ENCODE data around the gene SLC25A12. TPM values are rescaled to one million over a fixed set of nuclear protein-coding genes. Genes with fewer than 3 reads are reported as not detected.

The SLC25A12 gene, protein sequence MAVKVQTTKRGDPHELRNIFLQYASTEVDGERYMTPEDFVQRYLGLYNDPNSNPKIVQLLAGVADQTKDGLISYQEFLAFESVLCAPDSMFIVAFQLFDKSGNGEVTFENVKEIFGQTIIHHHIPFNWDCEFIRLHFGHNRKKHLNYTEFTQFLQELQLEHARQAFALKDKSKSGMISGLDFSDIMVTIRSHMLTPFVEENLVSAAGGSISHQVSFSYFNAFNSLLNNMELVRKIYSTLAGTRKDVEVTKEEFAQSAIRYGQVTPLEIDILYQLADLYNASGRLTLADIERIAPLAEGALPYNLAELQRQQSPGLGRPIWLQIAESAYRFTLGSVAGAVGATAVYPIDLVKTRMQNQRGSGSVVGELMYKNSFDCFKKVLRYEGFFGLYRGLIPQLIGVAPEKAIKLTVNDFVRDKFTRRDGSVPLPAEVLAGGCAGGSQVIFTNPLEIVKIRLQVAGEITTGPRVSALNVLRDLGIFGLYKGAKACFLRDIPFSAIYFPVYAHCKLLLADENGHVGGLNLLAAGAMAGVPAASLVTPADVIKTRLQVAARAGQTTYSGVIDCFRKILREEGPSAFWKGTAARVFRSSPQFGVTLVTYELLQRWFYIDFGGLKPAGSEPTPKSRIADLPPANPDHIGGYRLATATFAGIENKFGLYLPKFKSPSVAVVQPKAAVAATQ
- 34.6 and 35.0 TPM in 2 replicates for total RNA-seq

DNA sequence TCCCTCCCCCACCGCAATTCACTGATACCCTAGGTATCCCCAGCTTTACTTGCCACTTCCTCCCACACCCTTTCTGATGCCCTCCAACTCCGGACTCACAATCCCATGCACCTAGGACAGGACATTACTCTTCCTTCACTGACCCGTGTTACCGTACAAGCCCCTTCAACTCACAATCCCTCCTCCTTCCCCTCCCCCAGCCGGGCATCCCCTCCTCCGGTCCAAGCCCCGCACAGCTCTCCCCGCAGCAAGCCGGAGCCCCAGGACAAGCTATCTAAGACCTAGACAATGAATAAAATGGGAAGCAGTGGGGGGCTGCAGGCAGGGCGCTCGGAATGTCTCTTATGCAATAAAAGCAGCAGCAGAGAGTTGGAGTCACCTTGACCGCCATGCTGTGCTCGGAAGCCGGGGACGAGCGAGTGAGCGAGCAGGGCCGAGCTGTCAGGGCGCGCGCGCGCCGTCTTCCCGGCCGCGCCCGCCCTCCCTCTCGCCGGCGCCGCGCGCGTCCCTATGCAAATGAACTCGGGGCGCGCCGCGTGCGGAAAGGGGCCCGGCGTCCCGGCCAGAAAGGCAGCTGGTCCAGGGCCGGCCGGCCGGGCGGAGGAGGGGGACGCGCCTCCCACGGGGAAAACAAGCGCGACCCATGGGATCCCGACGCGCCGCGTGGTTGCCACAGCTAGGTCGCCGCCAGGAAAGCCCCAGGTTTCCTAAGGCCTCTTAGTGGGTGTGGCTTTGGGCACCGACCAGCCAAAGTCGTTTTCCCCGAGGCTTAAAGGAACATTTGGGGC is at the start of gene SLC25A12:
Gene SLC25A12 (minus strand): TSS at position 421 of the 788 bp plus-strand sequence. CDS start 30 bp downstream, at position 391.
- peaks cover under 1% of the 10 kb centered on the region for H3K9me3 Mint-ChIP-seq
- peaks cover 27% of the 10 kb centered on the region for H3K36me3 Mint-ChIP-seq (ENCODE audit: low read depth)
- peaks cover 57% of the 10 kb centered on the region for H3K4me1 Mint-ChIP-seq (ENCODE audit: low read depth)
- H3K4me3 Mint-ChIP-seq = peak within 1 kb of the TSS; percentile 98
- peaks cover 7% of the 10 kb centered on the region for H3K27me3 Mint-ChIP-seq (ENCODE audit: insufficient read depth)
- intact Hi-C loops (cut with micrococcal nuclease) = loop anchor here (1.0 to 10.0 kb wide), 8 partner anchors 16 to 661 kb away; partner anchors contain the start of genes DYNC1I2, HAT1, METAP1D and PDK1
- H3K27ac Mint-ChIP-seq = peak within 1 kb of the TSS; percentile 90
- peak; percentile 71 for DNase-seq (ENCODE audit: low spot score)

DNA sequence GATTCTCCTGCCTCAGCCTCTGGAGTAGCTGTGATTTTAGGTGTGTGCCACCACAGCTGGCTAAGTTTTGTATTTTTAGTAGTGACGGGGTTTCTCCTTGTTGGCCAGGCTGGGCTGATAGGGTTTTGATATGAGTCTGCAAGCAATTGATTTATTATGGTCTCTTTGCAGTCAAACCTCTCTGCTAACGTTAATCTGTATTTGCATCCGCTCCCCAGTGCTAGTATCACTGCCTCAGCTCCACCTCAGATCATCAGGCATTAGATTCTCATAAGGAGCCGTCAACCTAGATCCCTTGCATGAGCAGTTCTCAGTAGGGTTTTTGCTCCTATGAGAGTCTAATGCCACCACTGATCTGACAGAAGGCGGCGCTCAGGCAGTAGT is 47.3 kb upstream of the SLC25A12 start:
- intact Hi-C loops (cut with micrococcal nuclease) = no loop called here
- Mint-ChIP-seq H3K27me3 (ENCODE audit: insufficient read depth) (no peaks in the 10 kb centered on the region), H3K4me3 (no peak overlapping the region), H3K36me3 (ENCODE audit: low read depth) (peaks cover 12% of the 10 kb centered on the region), H3K9me3 (no peaks in the 10 kb centered on the region), H3K4me1 (ENCODE audit: low read depth) (peaks cover 6% of the 10 kb centered on the region), H3K27ac (no peak overlapping the region)
- no peak for DNase-seq (ENCODE audit: low spot score)

DNA sequence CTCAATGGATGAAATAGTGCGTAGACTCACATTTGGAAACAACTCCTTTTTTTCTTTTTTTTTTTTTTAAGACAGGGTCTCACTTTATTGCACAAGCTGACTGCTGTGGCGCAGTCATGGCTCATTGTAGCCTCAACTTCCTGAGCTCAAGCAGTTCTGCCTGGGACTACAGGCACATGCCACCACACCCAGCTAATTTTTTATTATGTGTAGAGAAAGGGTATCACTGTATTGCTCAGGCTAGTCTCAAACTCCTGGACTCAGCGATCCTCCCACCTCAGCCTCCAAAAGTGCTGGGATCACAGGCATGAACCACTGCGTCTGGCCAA is 45.7 kb upstream of the SLC25A12 start:
- H3K36me3 Mint-ChIP-seq (ENCODE audit: low read depth) = peaks cover 13% of the 10 kb centered on the region
- no peak overlapping the region for H3K4me3 Mint-ChIP-seq
- intact Hi-C loops (cut with micrococcal nuclease) = no loop called here
- no peak overlapping the region for H3K27ac Mint-ChIP-seq
- H3K27me3 Mint-ChIP-seq (ENCODE audit: insufficient read depth) = no peaks in the 10 kb centered on the region
- H3K9me3 Mint-ChIP-seq = no peaks in the 10 kb centered on the region
- no peak for DNase-seq (ENCODE audit: low spot score)
- peaks cover 13% of the 10 kb centered on the region for H3K4me1 Mint-ChIP-seq (ENCODE audit: low read depth)

DNA sequence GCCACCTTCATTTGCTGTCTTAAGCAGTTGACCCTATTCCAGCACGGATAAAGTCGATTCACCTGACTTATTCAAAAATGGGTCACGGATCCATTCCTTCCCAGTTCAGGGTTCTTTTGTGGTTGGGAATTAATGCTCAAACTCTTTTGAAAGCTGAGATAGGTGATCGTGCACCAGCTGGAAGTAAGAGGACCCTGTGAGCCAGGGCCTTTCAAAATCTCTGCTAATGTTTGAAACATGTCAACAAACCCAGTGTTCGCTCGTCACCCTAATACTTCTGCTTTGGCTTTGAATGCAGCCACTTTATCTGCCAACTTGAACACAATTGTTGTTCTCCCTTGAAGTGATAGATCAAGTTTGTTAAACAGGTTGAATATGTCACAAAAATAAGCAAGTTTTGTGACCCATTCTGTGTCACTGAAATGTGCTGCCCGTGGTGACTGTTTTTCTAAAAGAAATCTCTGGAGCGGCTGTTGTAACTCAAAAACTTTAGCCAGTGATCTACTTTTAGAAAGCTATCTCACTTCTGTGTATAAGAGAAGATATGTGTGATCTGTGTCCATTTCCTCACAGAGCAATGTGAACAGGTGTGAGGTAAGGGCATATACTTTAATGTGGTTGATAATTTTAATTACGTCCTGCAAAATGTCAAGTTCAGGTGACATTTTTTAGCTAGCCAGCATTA is 45.2 kb upstream of the SLC25A12 start:
- intact Hi-C loops (cut with micrococcal nuclease) = no loop called here
- peaks cover 11% of the 10 kb centered on the region for H3K36me3 Mint-ChIP-seq (ENCODE audit: low read depth)
- DNase-seq (ENCODE audit: low spot score) = no peak
- peaks cover 16% of the 10 kb centered on the region for H3K4me1 Mint-ChIP-seq (ENCODE audit: low read depth)
- no peak overlapping the region for H3K27ac Mint-ChIP-seq
- no peak overlapping the region for H3K4me3 Mint-ChIP-seq
- no peaks in the 10 kb centered on the region for H3K9me3 Mint-ChIP-seq
- H3K27me3 Mint-ChIP-seq (ENCODE audit: insufficient read depth) = no peaks in the 10 kb centered on the region

DNA sequence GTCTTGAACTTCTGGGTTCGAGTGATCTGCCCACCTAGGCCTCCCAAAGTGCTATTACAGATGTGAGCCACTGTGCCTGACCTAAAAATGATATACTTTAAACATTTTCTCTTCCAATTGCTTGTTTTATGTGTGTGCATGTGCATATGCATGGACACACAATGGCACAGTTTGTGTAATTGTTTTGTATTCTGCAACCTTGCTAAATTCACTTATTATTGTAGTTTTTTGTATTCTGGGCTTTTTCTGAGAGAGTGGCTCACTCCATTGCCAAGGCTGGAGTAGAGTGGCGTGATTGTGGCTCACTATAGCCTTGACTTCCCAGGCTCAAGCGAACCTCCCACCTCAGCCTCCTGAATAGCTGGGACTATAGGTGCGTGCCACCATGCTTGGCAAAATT is 36.3 kb upstream of the SLC25A12 start:
- H3K4me1 Mint-ChIP-seq (ENCODE audit: low read depth) = peaks cover 24% of the 10 kb centered on the region
- intact Hi-C loops (cut with micrococcal nuclease) = no loop called here

DNA sequence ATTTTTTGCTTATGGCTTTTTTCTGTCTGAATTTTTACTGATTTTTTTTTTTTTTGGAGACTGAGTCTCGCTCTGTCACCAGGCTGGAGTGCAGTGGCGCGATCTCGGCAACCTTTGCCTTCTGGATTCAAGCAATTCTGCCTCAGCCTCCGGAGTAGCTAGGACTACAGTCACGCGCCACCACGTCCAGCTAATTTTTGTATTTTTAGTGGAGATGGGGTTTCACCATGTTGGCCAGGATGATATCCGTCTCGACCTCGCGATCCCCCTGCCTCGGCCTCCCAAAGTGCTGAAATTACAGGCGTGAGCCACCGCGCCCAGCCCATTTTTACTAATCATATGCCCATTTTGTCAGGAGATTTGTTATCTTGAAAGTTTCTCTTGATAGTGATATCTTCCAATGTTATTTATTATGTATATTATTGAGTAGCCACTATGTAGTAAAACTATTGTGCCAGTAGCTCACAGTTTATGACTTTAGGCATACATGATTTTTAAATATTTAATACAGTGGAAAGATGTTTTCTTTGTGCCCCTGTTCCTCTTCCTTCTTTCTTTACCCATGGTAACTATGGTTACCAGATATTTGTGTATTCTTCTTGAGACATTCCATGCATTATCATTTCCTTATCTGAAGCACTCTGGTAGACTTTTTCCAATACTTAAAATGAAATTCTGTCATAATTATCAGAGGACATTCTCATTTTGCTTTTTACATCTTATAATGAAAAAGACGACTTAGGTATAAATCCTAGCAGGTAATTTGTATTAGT is 30.3 kb upstream of the SLC25A12 start:
- Mint-ChIP-seq H3K27me3 (ENCODE audit: insufficient read depth) (peaks cover 2% of the 10 kb centered on the region), H3K27ac (no peak overlapping the region), H3K9me3 (no peaks in the 10 kb centered on the region), H3K4me1 (ENCODE audit: low read depth) (peaks cover 44% of the 10 kb centered on the region), H3K36me3 (ENCODE audit: low read depth) (peaks cover 20% of the 10 kb centered on the region), H3K4me3 (peak overlapping the region; percentile 98)
- no peak for DNase-seq (ENCODE audit: low spot score)
- intact Hi-C loops (cut with micrococcal nuclease) = loop anchor here (5.0 to 10.0 kb wide), 2 partner anchors 217 to 1560 kb away; no protein-coding TSS in a partner anchor

More for the DNA sequence above, 36.3 kb upstream of the SLC25A12 start:
- no peak overlapping the region for H3K4me3 Mint-ChIP-seq
- H3K9me3 Mint-ChIP-seq = no peaks in the 10 kb centered on the region
- peaks cover 51% of the 10 kb centered on the region for H3K36me3 Mint-ChIP-seq (ENCODE audit: low read depth)
- H3K27ac Mint-ChIP-seq = no peak overlapping the region
- DNase-seq (ENCODE audit: low spot score) = no peak
- H3K27me3 Mint-ChIP-seq (ENCODE audit: insufficient read depth) = no peaks in the 10 kb centered on the region

DNA sequence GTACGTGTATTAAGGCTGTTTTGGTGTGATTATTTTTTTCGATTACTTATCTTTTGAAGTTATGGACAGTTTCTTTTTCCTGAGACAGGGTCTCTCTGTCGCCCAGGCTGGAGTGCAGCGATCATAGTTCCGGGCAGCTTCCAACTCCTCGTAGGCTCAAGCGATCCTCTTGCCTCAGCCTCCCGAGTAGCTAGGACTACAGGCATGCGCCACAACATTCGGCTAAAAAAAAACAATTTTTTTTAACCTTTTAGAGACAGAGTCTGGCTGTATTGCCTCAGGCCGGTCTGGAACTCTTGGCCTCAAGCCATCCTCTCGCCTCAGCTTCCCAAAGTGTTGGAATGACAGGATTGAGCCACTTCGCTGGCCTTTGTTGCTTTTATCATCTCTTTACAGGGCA is 29.2 kb upstream of the SLC25A12 start:
- Mint-ChIP-seq H3K4me1 (ENCODE audit: low read depth) (peaks cover 37% of the 10 kb centered on the region), H3K9me3 (no peaks in the 10 kb centered on the region), H3K4me3 (peak overlapping the region; percentile 98), H3K27ac (peak overlapping the region; percentile 98), H3K36me3 (ENCODE audit: low read depth) (peaks cover 15% of the 10 kb centered on the region), H3K27me3 (ENCODE audit: insufficient read depth) (peaks cover 2% of the 10 kb centered on the region)
- no peak for DNase-seq (ENCODE audit: low spot score)
- intact Hi-C loops (cut with micrococcal nuclease) = loop anchor here (2.0 to 10.0 kb wide), 3 partner anchors 216 to 1558 kb away; no protein-coding TSS in a partner anchor

DNA sequence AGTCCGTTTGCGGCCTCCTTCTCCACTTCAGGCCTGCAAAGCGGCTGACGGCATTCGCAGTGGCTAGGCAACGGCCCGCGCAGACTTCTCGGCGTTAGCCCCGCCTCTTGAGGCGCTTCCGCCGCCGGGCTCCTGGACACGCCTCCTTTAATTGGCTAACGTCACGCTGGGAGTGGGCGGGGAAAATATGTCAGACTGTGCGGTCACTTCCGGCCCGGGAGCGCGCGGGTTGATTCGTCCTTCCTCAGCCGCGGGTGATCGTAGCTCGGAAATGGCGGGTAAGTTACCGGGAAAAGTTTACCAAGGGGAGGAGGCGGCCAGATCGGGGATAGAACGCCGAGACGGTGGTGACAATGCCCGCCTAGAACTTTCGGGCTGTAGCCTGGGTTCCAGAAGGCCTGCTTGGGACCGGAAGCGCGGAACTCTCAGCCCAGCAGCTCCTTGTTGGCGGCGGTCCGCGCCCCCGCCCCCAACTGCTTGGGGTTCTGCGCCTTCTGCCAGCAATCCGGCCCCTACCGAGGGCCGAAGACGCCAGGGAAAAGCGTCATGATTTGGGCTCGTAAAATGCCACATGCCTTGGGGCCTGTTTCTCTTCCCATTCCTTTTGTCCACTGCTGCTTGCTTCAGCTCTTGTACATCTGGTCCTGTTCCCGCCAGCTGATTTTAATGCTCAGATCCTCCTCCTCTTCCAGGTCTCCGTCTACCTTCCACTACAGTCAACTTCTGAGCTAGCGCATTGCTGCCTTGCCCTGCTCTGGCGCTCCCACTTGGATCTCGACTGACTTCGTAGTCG is 28.4 kb upstream of the SLC25A12 start, which contains the start of gene HAT1:
Gene HAT1 (plus strand): TSS at position 232 of the 793 bp plus-strand sequence. CDS start 40 bp downstream, at position 272.
- intact Hi-C loops (cut with micrococcal nuclease) = loop anchor here (1.0 to 10.0 kb wide), 9 partner anchors 28 to 1558 kb away; partner anchors contain the start of genes DCAF17, DYNC1I2, GORASP2 and PDK1
- peaks cover 36% of the 10 kb centered on the region for H3K4me1 Mint-ChIP-seq (ENCODE audit: low read depth)
- H3K9me3 Mint-ChIP-seq = no peaks in the 10 kb centered on the region
- H3K27me3 Mint-ChIP-seq (ENCODE audit: insufficient read depth) = peaks cover 2% of the 10 kb centered on the region
- DNase-seq (ENCODE audit: low spot score) = peak; percentile 97
- H3K36me3 Mint-ChIP-seq (ENCODE audit: low read depth) = peaks cover 14% of the 10 kb centered on the region
- H3K4me3 Mint-ChIP-seq = peak within 1 kb of the TSS; percentile 98
- H3K27ac Mint-ChIP-seq = peak within 1 kb of the TSS; percentile 98

DNA sequence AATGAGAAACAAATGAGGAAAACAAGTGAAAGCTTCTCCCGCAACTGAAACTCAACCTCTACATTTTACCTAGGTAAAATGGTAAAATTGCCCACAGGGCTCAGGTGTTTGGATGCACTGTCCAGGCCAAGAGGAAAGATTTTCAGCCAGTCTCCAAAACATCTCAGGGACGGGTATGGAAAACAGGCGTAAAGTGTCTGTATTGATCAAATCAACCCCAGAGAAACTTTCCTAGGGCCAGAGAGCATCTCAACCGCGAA is 27.9 kb upstream of the SLC25A12 start:
- no peaks in the 10 kb centered on the region for H3K9me3 Mint-ChIP-seq
- DNase-seq (ENCODE audit: low spot score) = no peak
- H3K27ac Mint-ChIP-seq = peak overlapping the region; percentile 98
- peaks cover 2% of the 10 kb centered on the region for H3K27me3 Mint-ChIP-seq (ENCODE audit: insufficient read depth)
- H3K4me3 Mint-ChIP-seq = peak overlapping the region; percentile 98
- peaks cover 31% of the 10 kb centered on the region for H3K4me1 Mint-ChIP-seq (ENCODE audit: low read depth)
- peaks cover 9% of the 10 kb centered on the region for H3K36me3 Mint-ChIP-seq (ENCODE audit: low read depth)
- intact Hi-C loops (cut with micrococcal nuclease) = loop anchor here (1.0 to 10.0 kb wide), 9 partner anchors 28 to 1557 kb away; partner anchors contain the start of genes DCAF17, DYNC1I2, GORASP2 and PDK1

DNA sequence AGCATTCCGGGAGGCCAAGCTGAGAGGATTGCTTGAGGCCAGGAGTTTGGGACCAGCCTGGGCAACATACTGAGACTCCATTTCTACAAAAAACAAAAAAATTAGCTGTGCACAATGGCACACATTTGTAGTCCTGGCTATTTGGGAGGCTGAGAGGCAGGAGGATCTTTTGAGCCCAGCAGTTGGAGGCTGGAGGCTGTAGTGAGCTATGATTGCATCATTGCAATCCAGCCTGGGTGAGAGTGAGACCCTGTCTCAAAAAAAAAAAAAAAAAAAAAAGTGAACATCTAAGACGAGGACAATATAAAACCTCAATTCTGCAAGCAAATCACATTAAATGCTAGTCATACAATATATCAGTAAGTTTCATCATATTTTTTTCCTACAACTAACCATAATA is 25.4 kb upstream of the SLC25A12 start:
- DNase-seq (ENCODE audit: low spot score) = no peak
- Mint-ChIP-seq H3K36me3 (ENCODE audit: low read depth) (no peaks in the 10 kb centered on the region), H3K9me3 (no peaks in the 10 kb centered on the region), H3K4me1 (ENCODE audit: low read depth) (peaks cover 20% of the 10 kb centered on the region), H3K4me3 (no peak overlapping the region), H3K27me3 (ENCODE audit: insufficient read depth) (peaks cover 2% of the 10 kb centered on the region), H3K27ac (no peak overlapping the region)
- intact Hi-C loops (cut with micrococcal nuclease) = no loop called here

DNA sequence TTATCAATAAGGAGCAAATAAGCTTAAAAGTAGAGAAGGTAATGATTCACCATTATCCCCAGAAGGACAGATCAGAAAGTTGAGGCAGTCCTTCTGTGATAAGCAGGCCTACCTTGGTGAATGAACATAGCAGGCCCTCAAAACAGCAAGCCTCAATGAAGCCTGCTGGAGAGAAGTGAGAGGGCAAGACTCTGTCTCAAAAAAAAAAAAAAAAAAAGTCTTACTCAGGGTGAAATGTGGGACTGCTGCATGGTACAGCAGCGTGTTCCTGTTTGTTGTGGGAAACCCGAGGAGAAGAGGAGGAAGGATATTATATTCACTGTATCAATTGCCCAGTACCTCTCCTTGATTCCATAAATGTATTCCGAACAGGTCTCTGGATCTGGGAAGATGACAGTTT is 19.5 kb upstream of the SLC25A12 start:
- no peaks in the 10 kb centered on the region for H3K4me1 Mint-ChIP-seq (ENCODE audit: low read depth)
- H3K27ac Mint-ChIP-seq = no peak overlapping the region
- no peak overlapping the region for H3K4me3 Mint-ChIP-seq
- no peak for DNase-seq (ENCODE audit: low spot score)
- H3K27me3 Mint-ChIP-seq (ENCODE audit: insufficient read depth) = peaks cover 10% of the 10 kb centered on the region
- no peaks in the 10 kb centered on the region for H3K36me3 Mint-ChIP-seq (ENCODE audit: low read depth)
- no peaks in the 10 kb centered on the region for H3K9me3 Mint-ChIP-seq
- intact Hi-C loops (cut with micrococcal nuclease) = no loop called here

Data from activated T-helper 1 cell treated with anti-CD3 and anti-CD28 coated beads, Interleukin-12 subunit alpha, Interleukin-12 subunit beta, Interleukin-2, Interleukin-4 antibody, amounts not matched to agents 30 ng/mL and 10 ng/mL and 1 ng/mL, durations not matched to agents 14 hours and 24 hours and 36 hours (primary cell).